ENCODE results near the gene SCAMP2. TPM values are rescaled to one million over a fixed set of nuclear protein-coding genes. Genes with fewer than 3 reads are reported as not detected.
A peak's percentile ranks its signal among the peaks of the same experiment; 100 is the strongest.

SCAMP2 gene
- total RNA-seq, 1 experiment from 2014 or later: 20.8 TPM

DNA sequence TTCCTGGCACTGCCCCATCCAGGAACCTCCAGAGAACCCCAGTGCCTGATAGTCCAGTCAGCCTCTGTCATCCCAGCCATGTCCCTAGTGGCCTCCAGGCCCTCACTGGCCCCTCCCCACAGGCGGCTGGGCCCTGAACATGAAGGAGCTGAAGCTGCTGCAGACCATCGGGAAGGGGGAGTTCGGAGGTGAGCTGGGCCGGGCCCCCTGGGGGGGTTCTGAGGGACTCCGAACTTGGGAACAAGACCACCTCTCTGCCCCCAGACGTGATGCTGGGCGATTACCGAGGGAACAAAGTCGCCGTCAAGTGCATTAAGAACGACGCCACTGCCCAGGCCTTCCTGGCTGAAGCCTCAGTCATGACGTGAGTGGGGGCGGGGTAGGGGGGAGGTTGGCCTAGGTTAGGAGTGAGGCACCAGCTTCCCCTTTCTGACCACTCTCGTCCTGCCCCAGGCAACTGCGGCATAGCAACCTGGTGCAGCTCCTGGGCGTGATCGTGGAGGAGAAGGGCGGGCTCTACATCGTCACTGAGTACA, 72.5 kb downstream of the SCAMP2 start:
- no peak overlapping the region for H3K4me3 ChIP-seq (ENCODE audit: insufficient read depth, low read depth, low read length)

DNA sequence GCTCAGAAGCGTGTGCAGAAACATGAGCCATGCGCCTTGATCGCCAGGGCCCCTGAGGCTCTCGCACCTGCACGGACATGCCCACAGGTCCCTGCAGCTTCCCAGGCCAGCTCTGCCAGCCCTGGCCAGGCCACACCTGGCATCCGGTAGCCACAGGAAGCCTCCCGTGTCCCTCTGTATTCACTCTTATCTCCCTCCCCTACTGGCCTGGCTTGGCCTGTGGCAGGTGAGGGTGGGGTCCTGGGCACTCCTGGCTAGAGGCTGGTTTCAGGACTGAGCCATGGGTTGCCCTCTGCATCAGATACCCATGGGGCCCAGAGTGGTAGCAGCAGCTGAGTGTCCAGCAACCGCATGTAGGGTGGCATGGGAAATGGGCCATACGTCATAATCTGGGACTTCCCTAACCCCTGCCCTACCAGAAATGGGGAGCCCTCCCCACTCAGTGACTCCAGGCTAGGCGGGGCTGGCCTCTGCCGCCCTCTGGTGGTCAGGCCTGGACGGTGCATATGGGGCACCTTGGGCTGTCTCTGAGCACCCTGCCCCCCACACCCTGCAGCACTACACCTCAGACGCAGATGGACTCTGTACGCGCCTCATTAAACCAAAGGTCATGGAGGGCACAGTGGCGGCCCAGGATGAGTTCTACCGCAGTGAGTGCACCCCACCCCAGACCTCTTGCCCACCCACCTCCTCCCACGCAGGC, 73.2 kb downstream of the SCAMP2 start:
- H3K4me3 ChIP-seq (ENCODE audit: insufficient read depth, low read depth, low read length): no peak overlapping the region
- DNase-seq: peak; percentile 99
- H3K36me3 ChIP-seq (replicated peaks; ENCODE audit: control insufficient read depth, insufficient read depth, low read length): peaks cover 15% of the 10 kb centered on the region
- H3K27me3 ChIP-seq (ENCODE audit: control insufficient read depth, insufficient read depth, low read length): no peaks in the 10 kb centered on the region

More for the DNA sequence above, 72.5 kb downstream of the SCAMP2 start:
- no peak for DNase-seq
- H3K27me3 ChIP-seq (ENCODE audit: control insufficient read depth, insufficient read depth, low read length): no peaks in the 10 kb centered on the region
- H3K36me3 ChIP-seq (replicated peaks; ENCODE audit: control insufficient read depth, insufficient read depth, low read length): peaks cover 15% of the 10 kb centered on the region

DNA sequence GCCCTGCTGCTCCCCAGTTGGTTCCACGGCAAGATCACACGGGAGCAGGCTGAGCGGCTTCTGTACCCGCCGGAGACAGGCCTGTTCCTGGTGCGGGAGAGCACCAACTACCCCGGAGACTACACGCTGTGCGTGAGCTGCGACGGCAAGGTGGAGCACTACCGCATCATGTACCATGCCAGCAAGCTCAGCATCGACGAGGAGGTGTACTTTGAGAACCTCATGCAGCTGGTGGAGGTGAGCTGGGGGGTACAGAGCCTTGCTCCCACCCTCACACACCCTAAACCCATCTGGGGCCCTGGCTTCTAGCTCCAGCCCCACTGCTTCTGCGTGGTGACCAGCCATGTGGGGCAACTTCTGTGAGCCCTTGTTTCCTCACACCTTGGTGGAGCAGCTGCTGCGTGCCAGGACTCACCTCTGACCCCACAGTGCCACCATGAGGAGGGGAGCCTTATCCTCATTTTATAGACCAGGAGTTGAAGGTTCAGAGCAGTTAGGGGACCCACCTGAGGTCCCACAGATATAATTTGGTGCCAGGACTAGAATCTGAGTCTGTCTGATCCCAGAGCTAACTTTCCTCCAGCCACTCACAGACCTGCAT, 73.8 kb downstream of the SCAMP2 start:
- Histone ChIP-seq H3K4me3 (ENCODE audit: insufficient read depth, low read depth, low read length) (no peak overlapping the region), H3K27me3 (ENCODE audit: control insufficient read depth, insufficient read depth, low read length) (no peaks in the 10 kb centered on the region), H3K36me3 (replicated peaks; ENCODE audit: control insufficient read depth, insufficient read depth, low read length) (peaks cover 15% of the 10 kb centered on the region)
- DNase-seq: peak; percentile 73

DNA sequence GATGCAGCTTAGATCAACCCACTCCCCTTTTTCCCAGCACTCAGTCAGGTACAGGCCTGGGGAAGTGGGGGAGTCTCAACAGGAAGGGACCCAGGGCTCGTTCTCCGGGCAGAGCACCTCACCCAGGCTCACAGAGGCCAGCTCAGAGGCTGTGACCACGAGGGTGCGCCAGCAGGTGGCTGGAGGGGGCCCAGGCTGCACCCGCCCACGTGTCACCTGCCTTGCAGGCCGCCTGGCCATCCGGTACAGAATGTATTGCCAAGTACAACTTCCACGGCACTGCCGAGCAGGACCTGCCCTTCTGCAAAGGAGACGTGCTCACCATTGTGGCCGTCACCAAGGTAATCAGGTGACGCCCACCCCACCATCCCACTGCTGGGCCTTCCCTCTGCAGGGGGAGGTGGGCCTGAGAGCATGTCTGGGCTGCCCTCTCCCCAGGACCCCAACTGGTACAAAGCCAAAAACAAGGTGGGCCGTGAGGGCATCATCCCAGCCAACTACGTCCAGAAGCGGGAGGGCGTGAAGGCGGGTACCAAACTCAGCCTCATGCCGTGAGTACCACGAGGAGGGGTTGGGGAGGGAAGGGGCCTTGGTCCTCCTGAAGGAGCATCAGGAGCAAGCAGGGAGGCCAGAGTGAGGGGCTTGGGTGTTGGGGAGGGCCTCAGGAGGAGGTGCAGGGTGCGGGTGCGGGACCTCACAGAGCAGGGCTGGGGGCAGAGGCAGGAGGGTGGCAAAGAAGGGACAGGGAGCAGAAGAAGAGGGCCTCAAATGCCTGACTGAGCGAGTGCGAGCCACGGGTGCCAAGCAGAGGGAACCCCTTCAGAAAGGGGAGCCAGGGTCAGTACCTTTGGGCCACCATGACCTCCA, 74.5 kb downstream of the SCAMP2 start:
- Histone ChIP-seq H3K36me3 (replicated peaks; ENCODE audit: control insufficient read depth, insufficient read depth, low read length) (peaks cover 13% of the 10 kb centered on the region), H3K4me3 (ENCODE audit: insufficient read depth, low read depth, low read length) (no peak overlapping the region), H3K27me3 (ENCODE audit: control insufficient read depth, insufficient read depth, low read length) (no peaks in the 10 kb centered on the region)
- DNase-seq: no peak

DNA sequence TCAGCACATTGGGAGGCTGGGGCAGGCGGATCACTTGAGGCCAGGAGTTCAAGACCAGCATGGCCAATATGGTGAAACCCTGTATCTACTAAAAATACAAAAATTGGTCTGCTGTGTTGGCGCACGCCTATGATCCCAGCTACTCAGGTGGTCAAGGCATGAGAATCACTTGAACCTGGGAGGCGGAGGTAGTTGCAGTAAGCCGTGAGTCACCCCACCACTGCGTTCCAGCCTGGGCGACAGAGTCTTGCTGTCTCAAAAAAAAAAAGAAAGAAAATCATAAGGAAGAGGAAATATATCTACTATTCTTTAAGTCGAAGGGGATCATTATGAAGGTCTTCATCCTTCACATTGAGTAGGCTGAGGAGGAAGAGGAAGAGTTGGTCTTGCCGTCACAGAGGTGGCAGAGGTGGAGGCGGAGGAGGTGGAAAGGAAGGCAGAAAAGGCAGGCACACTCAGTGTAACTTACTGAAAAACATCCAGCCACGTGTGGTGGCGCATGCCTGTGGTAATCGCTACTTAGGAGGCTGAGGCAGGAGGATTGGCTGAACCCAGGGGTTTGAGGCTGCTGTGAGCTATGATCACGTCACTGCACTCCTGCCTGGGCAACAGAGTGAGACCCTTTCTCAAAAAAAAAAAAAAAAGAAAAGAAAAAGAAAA, 77.1 kb downstream of the SCAMP2 start:
- H3K36me3 ChIP-seq (replicated peaks; ENCODE audit: control insufficient read depth, insufficient read depth, low read length): peaks cover 5% of the 10 kb centered on the region
- H3K4me3 ChIP-seq (ENCODE audit: insufficient read depth, low read depth, low read length): no peak overlapping the region
- no peaks in the 10 kb centered on the region for H3K27me3 ChIP-seq (ENCODE audit: control insufficient read depth, insufficient read depth, low read length)
- no peak for DNase-seq

DNA sequence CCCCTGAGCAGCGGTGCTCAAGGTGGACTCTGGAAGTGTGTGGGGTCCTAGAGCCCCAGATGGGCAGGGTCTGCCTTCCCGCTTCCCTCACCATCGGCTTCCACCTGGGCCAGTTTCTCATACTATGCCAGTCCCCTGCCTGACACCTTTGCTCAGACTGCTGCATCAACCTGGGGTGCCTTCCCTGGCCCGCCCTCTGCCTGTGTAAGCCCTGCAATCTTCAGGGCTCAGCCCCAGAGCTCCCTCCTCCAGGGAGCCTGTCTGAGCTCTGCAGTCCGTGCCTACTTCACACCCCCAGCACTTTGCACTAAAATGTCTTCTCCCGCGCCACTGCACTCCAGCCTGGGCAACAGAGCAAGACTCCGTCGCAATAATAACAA, 78.2 kb downstream of the SCAMP2 start:
- no peaks in the 10 kb centered on the region for H3K27me3 ChIP-seq (ENCODE audit: control insufficient read depth, insufficient read depth, low read length)
- DNase-seq: no peak

DNA sequence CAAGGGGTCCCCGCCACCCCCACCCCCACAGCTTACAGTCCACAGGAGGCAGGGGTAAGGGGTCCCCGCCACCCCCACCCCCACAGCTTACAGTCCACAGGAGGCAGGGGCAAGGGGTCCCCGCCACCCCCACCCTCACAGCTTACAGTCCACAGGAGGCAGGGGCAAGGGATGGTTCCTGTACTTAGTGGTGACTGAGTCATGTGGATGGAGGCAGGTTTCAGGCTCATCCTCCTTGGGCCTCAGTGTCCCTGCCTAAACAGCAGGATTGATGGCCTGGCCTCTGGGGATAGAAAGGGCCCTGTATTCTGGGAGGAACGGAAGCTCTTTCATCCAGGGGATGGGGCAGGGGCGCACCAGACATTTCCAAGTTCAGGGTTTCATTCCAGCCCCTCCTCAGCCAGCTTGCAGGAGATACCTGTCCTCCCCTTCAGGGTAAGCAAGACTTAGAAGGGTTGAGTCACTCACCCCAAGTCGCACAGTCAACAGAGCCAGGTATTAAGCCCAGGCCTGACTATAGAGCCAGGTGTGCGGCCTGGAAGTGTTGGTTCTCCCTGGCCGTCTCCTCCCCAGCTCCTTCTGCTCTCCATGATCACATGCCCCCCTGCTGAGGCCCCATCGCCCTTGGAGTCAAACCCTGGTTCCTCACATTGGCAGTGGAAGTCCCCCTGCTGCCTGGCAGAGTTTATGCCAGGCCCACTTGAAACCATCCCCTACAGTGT, 78.8 kb downstream of the SCAMP2 start:
- H3K4me3 ChIP-seq (ENCODE audit: insufficient read depth, low read depth, low read length): no peak overlapping the region
- H3K36me3 ChIP-seq (replicated peaks; ENCODE audit: control insufficient read depth, insufficient read depth, low read length): peaks cover 2% of the 10 kb centered on the region
- H3K27me3 ChIP-seq (ENCODE audit: control insufficient read depth, insufficient read depth, low read length): no peaks in the 10 kb centered on the region; the same call in 1 of the 2 replicates
- DNase-seq: no peak

More for the DNA sequence above, 78.2 kb downstream of the SCAMP2 start:
- Histone ChIP-seq H3K36me3 (replicated peaks; ENCODE audit: control insufficient read depth, insufficient read depth, low read length) (peaks cover 4% of the 10 kb centered on the region), H3K4me3 (ENCODE audit: insufficient read depth, low read depth, low read length) (no peak overlapping the region)

Other genes starting within 250 kb of the SCAMP2 start
- gene EDC3, start 177.3 kb downstream of the SCAMP2 start, total RNA-seq (2014; rRNA removed; shearing (Covaris generic)): 9.4 and 9.7 TPM in 2 replicates
- 0.45 and 0.78 TPM in 2 replicates for gene CYP1A1, start 147.8 kb downstream of the SCAMP2 start, total RNA-seq (2014; rRNA removed; shearing (Covaris generic))
- not detected in 2 replicates for gene CYP1A2, start 124.5 kb downstream of the SCAMP2 start, total RNA-seq (2014; rRNA removed; shearing (Covaris generic))
- gene CSK, start 91.3 kb downstream of the SCAMP2 start, total RNA-seq (2014; rRNA removed; shearing (Covaris generic)): 31.8 and 34.8 TPM in 2 replicates
- not detected in 2 replicates for gene LMAN1L, start 60.5 kb downstream of the SCAMP2 start, total RNA-seq (2014; rRNA removed; shearing (Covaris generic))
- gene CPLX3, start 46.7 kb downstream of the SCAMP2 start, total RNA-seq (2014; rRNA removed; shearing (Covaris generic)): 0.03 TPM in 1 of 2 replicates, not detected in the other
- gene ULK3, start 30.2 kb downstream of the SCAMP2 start, total RNA-seq (2014; rRNA removed; shearing (Covaris generic)): 20.9 and 30.4 TPM in 2 replicates
- 50.9 and 64.7 TPM in 2 replicates for gene MPI, start 16.7 kb upstream of the SCAMP2 start, total RNA-seq (2014; rRNA removed; shearing (Covaris generic))
- 52.1 and 72.0 TPM in 2 replicates for gene FAM219B, start 33.5 kb upstream of the SCAMP2 start, total RNA-seq (2014; rRNA removed; shearing (Covaris generic))
- 154 and 185 TPM in 2 replicates for gene COX5A, start 64.7 kb upstream of the SCAMP2 start, total RNA-seq (2014; rRNA removed; shearing (Covaris generic))
- gene RPP25, start 83.4 kb upstream of the SCAMP2 start, total RNA-seq (2014; rRNA removed; shearing (Covaris generic)): 40.0 and 40.3 TPM in 2 replicates
- gene SCAMP5, start 122.2 kb upstream of the SCAMP2 start, total RNA-seq (2014; rRNA removed; shearing (Covaris generic)): 17.7 and 23.0 TPM in 2 replicates
- gene PPCDC, start 150.2 kb upstream of the SCAMP2 start, total RNA-seq (2014; rRNA removed; shearing (Covaris generic)): 34.4 and 35.2 TPM in 2 replicates